22Rv1 (cell line): Measurements from ENCODE around the gene RARS1.

ENCODE experiments used
- ZFX ChIP-seq: fragments of 450-650 bp; IDR thresholded peaks from 2 replicates; pipeline ENCODE4 v1.6.1; 2017; ENCODE audit warnings: antibody characterized with exemption, borderline replicate concordance
- TF ChIP-seq, protein P1 (sequence below): fragments of 450-650 bp; IDR thresholded peaks from 2 replicates; pipeline ENCODE4 v1.5.1; 2017; ENCODE audit warnings: mild to moderate bottlenecking

DNA sequence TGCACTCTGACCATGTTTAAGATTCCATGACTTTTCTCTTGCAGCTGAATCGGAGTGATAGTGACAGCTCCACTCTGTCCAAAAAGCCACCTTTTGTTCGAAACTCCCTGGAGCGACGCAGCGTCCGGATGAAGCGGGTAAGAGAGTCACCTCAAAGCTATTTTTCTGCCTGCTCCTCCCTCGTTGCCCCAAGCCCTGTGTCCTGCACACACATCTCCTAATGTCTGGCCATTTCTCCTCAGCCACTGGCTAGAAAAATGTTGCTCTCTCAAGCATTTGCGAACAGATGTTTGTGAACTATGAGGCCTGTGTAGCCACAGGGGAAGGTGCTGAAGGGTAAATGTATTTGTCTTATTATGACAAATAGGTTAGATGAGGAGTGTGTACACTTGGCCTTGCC, 25.7 kb upstream of the RARS1 start:
- TF ChIP-seq, protein P1, sequence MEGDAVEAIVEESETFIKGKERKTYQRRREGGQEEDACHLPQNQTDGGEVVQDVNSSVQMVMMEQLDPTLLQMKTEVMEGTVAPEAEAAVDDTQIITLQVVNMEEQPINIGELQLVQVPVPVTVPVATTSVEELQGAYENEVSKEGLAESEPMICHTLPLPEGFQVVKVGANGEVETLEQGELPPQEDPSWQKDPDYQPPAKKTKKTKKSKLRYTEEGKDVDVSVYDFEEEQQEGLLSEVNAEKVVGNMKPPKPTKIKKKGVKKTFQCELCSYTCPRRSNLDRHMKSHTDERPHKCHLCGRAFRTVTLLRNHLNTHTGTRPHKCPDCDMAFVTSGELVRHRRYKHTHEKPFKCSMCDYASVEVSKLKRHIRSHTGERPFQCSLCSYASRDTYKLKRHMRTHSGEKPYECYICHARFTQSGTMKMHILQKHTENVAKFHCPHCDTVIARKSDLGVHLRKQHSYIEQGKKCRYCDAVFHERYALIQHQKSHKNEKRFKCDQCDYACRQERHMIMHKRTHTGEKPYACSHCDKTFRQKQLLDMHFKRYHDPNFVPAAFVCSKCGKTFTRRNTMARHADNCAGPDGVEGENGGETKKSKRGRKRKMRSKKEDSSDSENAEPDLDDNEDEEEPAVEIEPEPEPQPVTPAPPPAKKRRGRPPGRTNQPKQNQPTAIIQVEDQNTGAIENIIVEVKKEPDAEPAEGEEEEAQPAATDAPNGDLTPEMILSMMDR: no peak
- TF ChIP-seq ZFX: no peak
